IMR-90 (cell line): ENCODE results near the gene GRM8. TPM values are rescaled to one million over a fixed set of nuclear protein-coding genes. Genes with fewer than 3 reads are reported as not detected.

Experiments used
- ATAC-seq: fragments of 200-7000 bp; cut with Tn5 transposase; 2 replicates; pipeline ENCODE4 v1.9.1; 2020; ENCODE audit warnings: low read depth, mild to moderate bottlenecking, moderate library complexity
- BruUV-seq: library from RNA; stranded (reverse); fragments of 400-500 nt; replicated peaks from 2 replicates; lab custom pipeline; 2021; lab: Mats Ljungman, UMichigan
- CTCF ChIA-PET: fragments of 300-600 bp; formaldehyde crosslinking; extraction: SDS; loops from one replicate; lab custom pipeline; 2021; ENCODE audit warnings: antibody characterized with exemption; lab: Yijun Ruan, JAX
- POLR2A ChIA-PET: fragments of 300-600 bp; sonication (Branson Sonifier 250); formaldehyde crosslinking; loops from one replicate; lab custom pipeline; 2022; ENCODE audit warnings: antibody characterized with exemption; ENCODE audit not compliant: unreplicated experiment; lab: Charles Lee
- DNase-seq: peaks from one replicate; pipeline ENCODE4 v3.0.0; 2013
- H2AFZ ChIP-seq: replicated peaks from 2 replicates; pipeline ENCODE3; 2013; ENCODE audit warnings: low read length, mild to moderate bottlenecking; ENCODE audit not compliant: poor library complexity
- H2AK5ac ChIP-seq: 2 replicates; pipeline ENCODE4 v1.6.1; 2013; ENCODE audit warnings: low read depth, low read length, inconsistent platforms
- H2AK9ac ChIP-seq: replicated peaks from 2 replicates; pipeline ENCODE3; 2013; ENCODE audit warnings: mild to moderate bottlenecking, low read depth, low read length, moderate library complexity; ENCODE audit not compliant: poor library complexity
- H2BK120ac ChIP-seq: 2 replicates; pipeline ENCODE4 v1.6.1; 2013; ENCODE audit warnings: low read depth, low read length, inconsistent platforms
- H2BK15ac ChIP-seq: 3 replicates; pipeline ENCODE4 v1.6.1; 2013; ENCODE audit warnings: low read depth, low read length, inconsistent platforms
- H2BK20ac ChIP-seq: 2 replicates; pipeline ENCODE4 v1.6.1; 2013; ENCODE audit warnings: low read depth, mild to moderate bottlenecking, inconsistent platforms, low read length, moderate library complexity
- H2BK5ac ChIP-seq: 2 replicates; pipeline ENCODE4 v1.6.1; 2013; ENCODE audit warnings: mild to moderate bottlenecking, low read depth, low read length, inconsistent platforms; ENCODE audit not compliant: poor library complexity, severe bottlenecking
- H3K14ac ChIP-seq: replicated peaks from 2 replicates; pipeline ENCODE4 v1.6.1; 2013; ENCODE audit warnings: low read depth, low read length, inconsistent platforms
- H3K18ac ChIP-seq: 2 replicates; pipeline ENCODE4 v1.6.1; 2013; ENCODE audit warnings: low read depth, low read length, control low read depth
- H3K23ac ChIP-seq: 2 replicates; pipeline ENCODE4 v1.6.1; 2013; ENCODE audit warnings: low read depth, low read length, inconsistent platforms
- H3K27ac ChIP-seq: 2 replicates; pipeline ENCODE4 v1.5.1; 2013; ENCODE audit warnings: mild to moderate bottlenecking, control low read depth, low read length; ENCODE audit not compliant: insufficient read depth
- H3K27me3 ChIP-seq: 2 replicates; pipeline ENCODE4 v1.6.1; 2013; ENCODE audit warnings: low read length; ENCODE audit not compliant: control insufficient read depth, insufficient read depth
- H3K36me3 ChIP-seq: 2 replicates; pipeline ENCODE4 v1.6.1; 2013; ENCODE audit warnings: low read length, mixed read lengths; ENCODE audit not compliant: control insufficient read depth, insufficient read depth
- H3K4ac ChIP-seq: 2 replicates; pipeline ENCODE4 v1.6.1; 2013; ENCODE audit warnings: low read depth, low read length, inconsistent platforms
- H3K4me1 ChIP-seq: 2 replicates; pipeline ENCODE4 v1.6.1; 2013; ENCODE audit warnings: low read length, mixed read lengths; ENCODE audit not compliant: control insufficient read depth, insufficient read depth
- H3K4me2 ChIP-seq: 2 replicates; pipeline ENCODE4 v1.6.1; 2013; ENCODE audit warnings: low read depth, mild to moderate bottlenecking, control low read depth, low read length, moderate library complexity
- H3K4me3 ChIP-seq: 2 replicates; pipeline ENCODE4 v1.5.1; 2013; ENCODE audit warnings: low read depth, mild to moderate bottlenecking, control low read depth, low read length, moderate library complexity; ENCODE audit not compliant: insufficient read depth
- H3K56ac ChIP-seq: 2 replicates; pipeline ENCODE4 v1.6.1; 2013; ENCODE audit warnings: low read length, inconsistent platforms; ENCODE audit not compliant: insufficient read depth; ENCODE audit errors: extremely low read depth
- H3K79me1 ChIP-seq, 2 experiments: 2 replicates each; pipeline ENCODE4 v1.6.1; 2013; ENCODE audit warnings: low read length in 2 of 2, inconsistent platforms in 1 of 2, low read depth in 1 of 2
- H3K9ac ChIP-seq: 2 replicates; pipeline ENCODE4 v1.6.1; 2013; ENCODE audit warnings: low read depth, low read length, control low read depth
- H3K9me1 ChIP-seq: 2 replicates; pipeline ENCODE4 v1.6.1; 2013; ENCODE audit warnings: low read length, inconsistent platforms; ENCODE audit not compliant: insufficient read depth
- H3K9me3 ChIP-seq: 2 replicates; pipeline ENCODE4 v1.6.1; 2013; ENCODE audit warnings: low read length; ENCODE audit not compliant: control insufficient read depth, insufficient read depth
- H4K20me1 ChIP-seq: 2 replicates; pipeline ENCODE4 v1.6.1; 2013; ENCODE audit warnings: low read length, inconsistent platforms; ENCODE audit not compliant: insufficient read depth
- H4K5ac ChIP-seq: 2 replicates; pipeline ENCODE4 v1.6.1; 2013; ENCODE audit warnings: mild to moderate bottlenecking, low read depth, low read length, control low read depth
- H4K8ac ChIP-seq, 2 experiments: 2 replicates each; pipeline ENCODE4 v1.6.1; 2013; ENCODE audit warnings: low read depth in 2 of 2, low read length in 2 of 2, control low read depth in 1 of 2, inconsistent platforms in 1 of 2
- H4K91ac ChIP-seq: 2 replicates; pipeline ENCODE4 v1.6.1; 2013; ENCODE audit warnings: low read depth, low read length, inconsistent platforms; ENCODE audit not compliant: insufficient read depth
- MAZ ChIP-seq: IDR thresholded peaks from 2 replicates; pipeline ENCODE4 v1.6.1; 2012; ENCODE audit warnings: low read depth, mild to moderate bottlenecking, low read length, improper control_type of control experiment, moderate library complexity, borderline replicate concordance
- RAD21 ChIP-seq: IDR thresholded peaks from 2 replicates; pipeline ENCODE4 v1.6.1; 2012; ENCODE audit warnings: low read length, improper control_type of control experiment
- WGBS, 2 experiments: methylation state at CpG; one replicate each; pipeline versions ENCODE4 v1.1.5 to v1.1.7; 2013; ENCODE audit warnings: missing lambda C conversion rate in 2 of 2; ENCODE audit not compliant: insufficient read length in 1 of 2; ENCODE audit errors: extremely low coverage in 2 of 2; 5-methylcytosine and 5-hydroxymethylcytosine counted together
- dilution Hi-C: fragments of 300-500 bp; cut with HindIII; formaldehyde crosslinking; loops from one replicate; pipeline ENCODE4 v1.14.3; 2018; ENCODE audit warnings: low sequenced_read_pairs; ENCODE audit not compliant: unreplicated experiment
- in situ Hi-C: fragments of 300-500 bp; cut with MboI; formaldehyde crosslinking; loops from 3 replicates; pipeline ENCODE4 v1.14.3; 2019; ENCODE audit warnings: low sequenced_read_pairs, inconsistent platforms, mixed read lengths
- intact Hi-C: fragments of 100-400 bp; cut with micrococcal nuclease; formaldehyde crosslinking; loops from 2 replicates; pipeline ENCODE4 v1.10.0; 2022
- polyA plus RNA-seq, 3 experiments: library from polyadenylated mRNA; depleted of rRNA; stranded (reverse); fragments of >200 nt; gene quantifications; 2 replicates each; pipeline ENCODE4 v1.2.3, GENCODE V29; 2012; ENCODE audit warnings: low replicate concordance in 1 of 3
- total RNA-seq: library from RNA; depleted of rRNA; stranded (reverse); fragments of >200 nt; gene quantifications from 2 replicates; pipeline ENCODE4 v1.2.3, GENCODE V29; 2012

GRM8 gene
- total and polyA plus RNA-seq, 2 of the 4 experiments (the other 2 are of a cell fraction), result not detected

DNA sequence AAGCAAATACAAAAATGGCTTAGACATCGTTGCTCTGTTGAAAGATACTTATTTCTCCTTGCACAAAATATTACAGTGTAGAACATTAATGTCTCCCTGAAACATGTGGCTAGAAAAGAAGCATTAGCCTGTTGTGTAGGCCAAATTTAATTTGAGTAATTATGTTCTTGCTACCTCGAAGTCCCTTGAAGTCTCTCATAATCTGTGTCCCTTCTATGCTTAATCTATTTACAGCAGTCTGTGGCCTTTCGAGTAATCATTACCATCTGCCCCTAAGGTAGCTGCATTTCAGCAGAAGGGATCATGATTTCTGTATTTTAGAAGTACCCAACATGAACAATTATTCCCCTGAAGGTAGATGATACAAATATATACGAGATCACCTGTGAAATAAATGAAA lies 615.2 kb downstream of the GRM8 start:
- H2AK9ac ChIP-seq, result no peak overlapping the region
- no peak overlapping the region for H2BK120ac ChIP-seq
- DNase-seq, result no peak
- no peak overlapping the region for H3K18ac ChIP-seq
- H2BK20ac ChIP-seq, result no peak overlapping the region
- dilution Hi-C loops (no loop called here), in situ Hi-C loops (no loop called here), intact Hi-C loops (no loop called here)
- H3K36me3 ChIP-seq, result no peaks in the 10 kb centered on the region
- no peak overlapping the region for H2BK15ac ChIP-seq
- H2AFZ ChIP-seq, result no peak overlapping the region
- H3K4me2 ChIP-seq, result no peak overlapping the region
- H2BK5ac ChIP-seq, result no peak overlapping the region
- H4K5ac ChIP-seq, result no peak overlapping the region
- BruUV-seq, result no TSS peak
- no peaks in the 10 kb centered on the region for H3K79me1 ChIP-seq
- H3K14ac ChIP-seq, result no peak overlapping the region
- CTCF ChIA-PET, result no interaction called here
- POLR2A ChIA-PET, result no interaction called here
- H3K4ac ChIP-seq, result no peak overlapping the region
- H3K9me1 ChIP-seq, result no peaks in the 10 kb centered on the region
- no peaks in the 10 kb centered on the region for H4K20me1 ChIP-seq
- ATAC-seq, result no peak
- H3K9ac ChIP-seq, result no peak overlapping the region
- no peak overlapping the region for H3K27ac ChIP-seq
- no CpG with 5 or more reads among the region's 4 CpGs for WGBS, 2 experiments
- H2AK5ac ChIP-seq, result no peak overlapping the region
- H3K4me1 ChIP-seq, result no peaks in the 10 kb centered on the region
- H3K23ac ChIP-seq, result no peak overlapping the region
- H3K27me3 ChIP-seq, result no peaks in the 10 kb centered on the region
- H3K9me3 ChIP-seq, result peaks cover 7% of the 10 kb centered on the region; the same call in 1 of the 2 replicates
- H4K91ac ChIP-seq, result no peak overlapping the region
- no peak overlapping the region for H3K4me3 ChIP-seq
- no peak overlapping the region for H4K8ac ChIP-seq
- H3K56ac ChIP-seq, result no peak overlapping the region
- TF ChIP-seq MAZ (no peak), RAD21 (no peak)
